Prostate gland (tissue), 2 donors: Measurements from ENCODE around the gene CGREF1. TPM values are rescaled to one million over a fixed set of nuclear protein-coding genes. Genes with fewer than 3 reads are reported as not detected.

Experiments used
- DNase-seq: peaks from one replicate; pipeline ENCODE4 v3.0.0-alpha.2; 2019; ENCODE audit warnings: low spot score
- H3K27ac ChIP-seq, 2 donors: fragments of 200-600 bp; sonication (generic); 2 replicates each; pipeline ENCODE4 v1.5.1; 2017 to 2019
- H3K27me3 ChIP-seq: fragments of 200-600 bp; sonication (generic); replicated peaks from 2 replicates; pipeline ENCODE4 v1.5.1; 2019; ENCODE audit not compliant: insufficient read depth
- H3K36me3 ChIP-seq, 2 donors: fragments of 200-600 bp; sonication (generic); 1 replicate in 1 of 2; 2 replicates in 1 of 2; pipeline versions ENCODE4 v1.5.1 to v1.8.1; 2017 to 2019
- H3K4me1 ChIP-seq: fragments of 200-600 bp; sonication (generic); replicated peaks from 2 replicates; pipeline ENCODE4 v1.5.1; 2019
- H3K4me3 ChIP-seq, 2 donors: fragments of 200-600 bp; sonication (generic); 2 replicates each; pipeline ENCODE4 v1.5.1; 2017 to 2019
- H3K9me3 ChIP-seq: fragments of 200-600 bp; sonication (generic); 2 replicates; pipeline ENCODE4 v1.5.1; 2017
- POLR2A ChIP-seq: fragments of 450-650 bp; IDR thresholded peaks from one replicate; pipeline ENCODE4 v1.6.1; 2016; ENCODE audit warnings: antibody characterized with exemption, mild to moderate bottlenecking
- POLR2AphosphoS5 ChIP-seq: sonication (generic); formaldehyde crosslinking; IDR thresholded peaks from one replicate; pipeline ENCODE4 v1.6.1; 2017; ENCODE audit warnings: antibody characterized with exemption
- WGBS: methylation state at CpG from one replicate; pipeline ENCODE4 v1.1.5; 2018; 5-methylcytosine and 5-hydroxymethylcytosine counted together
- intact Hi-C: fragments of 100-400 bp; cut with DNase I; formaldehyde crosslinking; loops from one replicate; pipeline ENCODE4 v1.14.2; 2022
- total RNA-seq, 2 donors: library from RNA; depleted of rRNA; stranded (reverse); fragments of >200 nt; gene quantifications; one replicate each; pipeline ENCODE4 v1.1.0, GENCODE V29; 2016
- TF ChIP-seq, protein P1 (sequence below), 4 experiments: fragments of 200-600 bp in 2 of 4; fragments of 450-650 bp in 2 of 4; sonication (generic) in 2 of 4; IDR thresholded peaks; 1 replicate in 3 of 4; 2 replicates in 1 of 4; pipeline ENCODE4 v1.5.1; 2016 to 2019; ENCODE audit warnings: antibody characterized with exemption in 4 of 4, mild to moderate bottlenecking in 2 of 4, moderate library complexity in 2 of 4

CGREF1 gene
- total RNA-seq, 2 donors from 2014 or later: 4.9 to 10.7 TPM

DNA sequence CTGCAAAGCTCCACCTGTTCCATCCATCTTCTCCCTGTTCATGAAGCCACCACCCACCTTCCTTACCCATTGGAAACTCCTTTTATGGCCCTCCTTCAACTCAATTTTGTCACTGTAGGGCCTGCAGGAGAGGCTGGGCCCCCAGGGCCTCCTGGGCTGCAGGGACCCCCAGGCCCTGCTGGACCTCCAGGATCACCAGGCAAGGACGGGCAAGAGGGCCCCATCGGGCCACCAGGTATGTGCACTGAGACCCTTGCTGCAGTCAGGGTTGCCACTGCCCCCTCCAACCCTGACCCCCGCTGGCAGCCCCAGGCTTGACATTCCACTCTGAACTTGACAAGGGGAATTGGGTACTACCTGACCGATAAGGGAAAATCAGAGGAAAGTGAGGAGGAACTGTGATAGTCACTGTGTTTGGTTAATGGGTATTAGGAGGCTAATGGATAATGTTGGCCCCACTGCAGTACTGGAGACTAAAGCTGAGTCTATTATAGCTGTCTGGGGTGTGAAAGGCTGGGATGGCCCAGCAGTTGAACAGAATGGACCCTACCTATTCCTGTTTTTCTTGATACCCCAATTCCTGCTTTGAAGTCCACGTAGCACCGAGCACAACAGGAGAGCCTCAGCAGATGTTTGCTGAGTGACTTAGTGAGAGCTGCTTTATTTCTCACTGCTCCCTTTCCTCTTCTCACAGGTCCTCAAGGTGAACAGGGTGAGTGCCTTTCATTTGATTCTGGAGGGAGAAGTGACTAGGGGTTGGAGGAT, 34.4 kb downstream of the CGREF1 start:
- intact Hi-C loops: loop anchor here (5.0 kb wide), 2 partner anchors 52 to 122 kb away; partner anchors contain the start of gene TMEM214
- DNase-seq: no peak

DNA sequence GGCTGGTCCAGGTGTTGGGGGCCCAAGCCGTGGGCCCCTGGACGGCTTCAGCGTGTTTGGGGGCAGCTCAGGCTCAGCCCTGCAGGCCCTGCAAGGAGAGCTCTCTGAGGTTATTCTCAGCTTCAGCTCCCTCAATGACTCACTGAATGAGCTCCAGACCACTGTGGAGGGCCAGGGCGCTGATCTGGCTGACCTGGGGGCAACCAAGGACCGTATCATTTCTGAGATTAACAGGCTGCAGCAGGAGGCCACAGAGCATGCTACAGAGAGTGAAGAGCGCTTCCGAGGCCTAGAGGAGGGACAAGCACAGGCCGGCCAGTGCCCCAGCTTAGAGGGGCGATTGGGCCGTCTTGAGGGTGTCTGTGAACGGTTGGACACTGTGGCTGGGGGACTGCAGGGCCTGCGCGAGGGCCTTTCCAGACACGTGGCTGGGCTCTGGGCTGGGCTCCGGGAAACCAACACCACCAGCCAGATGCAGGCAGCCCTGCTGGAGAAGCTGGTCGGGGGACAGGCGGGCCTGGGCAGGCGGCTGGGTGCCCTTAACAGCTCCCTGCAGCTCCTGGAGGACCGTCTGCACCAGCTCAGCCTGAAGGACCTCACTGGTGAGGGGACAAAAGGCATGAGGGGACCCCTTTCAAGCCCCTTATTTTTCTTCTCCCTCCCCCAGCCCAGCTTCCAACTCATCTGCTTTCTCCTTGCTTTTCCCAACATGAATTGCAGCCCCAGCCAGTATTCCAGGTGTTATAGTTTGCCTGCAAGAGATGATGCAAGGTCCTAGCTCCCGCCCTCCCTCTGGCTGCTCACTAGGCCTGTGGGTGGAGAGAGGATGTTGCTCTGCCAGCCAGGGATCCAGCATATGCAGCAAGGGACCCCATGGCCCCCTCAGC, 35.3 kb downstream of the CGREF1 start:
- Histone ChIP-seq H3K4me1 (peaks cover 7% of the 10 kb centered on the region), H3K36me3 (no peaks in the 10 kb centered on the region), H3K27me3 (no peaks in the 10 kb centered on the region), H3K4me3 (no peak overlapping the region), H3K9me3 (no peaks in the 10 kb centered on the region), H3K27ac (no peak overlapping the region)
- intact Hi-C loops: loop anchor here (5.0 kb wide), 1 partner anchor 51 kb away; the partner anchor contains the start of gene TMEM214
- TF ChIP-seq POLR2AphosphoS5 (no peak), POLR2A (no peak)
- TF ChIP-seq, protein P1, sequence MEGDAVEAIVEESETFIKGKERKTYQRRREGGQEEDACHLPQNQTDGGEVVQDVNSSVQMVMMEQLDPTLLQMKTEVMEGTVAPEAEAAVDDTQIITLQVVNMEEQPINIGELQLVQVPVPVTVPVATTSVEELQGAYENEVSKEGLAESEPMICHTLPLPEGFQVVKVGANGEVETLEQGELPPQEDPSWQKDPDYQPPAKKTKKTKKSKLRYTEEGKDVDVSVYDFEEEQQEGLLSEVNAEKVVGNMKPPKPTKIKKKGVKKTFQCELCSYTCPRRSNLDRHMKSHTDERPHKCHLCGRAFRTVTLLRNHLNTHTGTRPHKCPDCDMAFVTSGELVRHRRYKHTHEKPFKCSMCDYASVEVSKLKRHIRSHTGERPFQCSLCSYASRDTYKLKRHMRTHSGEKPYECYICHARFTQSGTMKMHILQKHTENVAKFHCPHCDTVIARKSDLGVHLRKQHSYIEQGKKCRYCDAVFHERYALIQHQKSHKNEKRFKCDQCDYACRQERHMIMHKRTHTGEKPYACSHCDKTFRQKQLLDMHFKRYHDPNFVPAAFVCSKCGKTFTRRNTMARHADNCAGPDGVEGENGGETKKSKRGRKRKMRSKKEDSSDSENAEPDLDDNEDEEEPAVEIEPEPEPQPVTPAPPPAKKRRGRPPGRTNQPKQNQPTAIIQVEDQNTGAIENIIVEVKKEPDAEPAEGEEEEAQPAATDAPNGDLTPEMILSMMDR (IDR thresholded peaks at IDR 0.05): no peak
- DNase-seq: no peak
- WGBS: 80% methylated on average over 20 of the region's 20 CpGs

More for the DNA sequence above, 34.4 kb downstream of the CGREF1 start:
- TF ChIP-seq POLR2AphosphoS5 (no peak), POLR2A (no peak)
- TF ChIP-seq, protein P1 (IDR thresholded peaks at IDR 0.05): no peak
- no peaks in the 10 kb centered on the region for H3K9me3 ChIP-seq
- H3K36me3 ChIP-seq: no peaks in the 10 kb centered on the region
- no peak overlapping the region for H3K4me3 ChIP-seq
- H3K27ac ChIP-seq: no peak overlapping the region
- 78% methylated on average over 6 of the region's 6 CpGs for WGBS
- H3K4me1 ChIP-seq: peaks cover 7% of the 10 kb centered on the region
- H3K27me3 ChIP-seq: no peaks in the 10 kb centered on the region

DNA sequence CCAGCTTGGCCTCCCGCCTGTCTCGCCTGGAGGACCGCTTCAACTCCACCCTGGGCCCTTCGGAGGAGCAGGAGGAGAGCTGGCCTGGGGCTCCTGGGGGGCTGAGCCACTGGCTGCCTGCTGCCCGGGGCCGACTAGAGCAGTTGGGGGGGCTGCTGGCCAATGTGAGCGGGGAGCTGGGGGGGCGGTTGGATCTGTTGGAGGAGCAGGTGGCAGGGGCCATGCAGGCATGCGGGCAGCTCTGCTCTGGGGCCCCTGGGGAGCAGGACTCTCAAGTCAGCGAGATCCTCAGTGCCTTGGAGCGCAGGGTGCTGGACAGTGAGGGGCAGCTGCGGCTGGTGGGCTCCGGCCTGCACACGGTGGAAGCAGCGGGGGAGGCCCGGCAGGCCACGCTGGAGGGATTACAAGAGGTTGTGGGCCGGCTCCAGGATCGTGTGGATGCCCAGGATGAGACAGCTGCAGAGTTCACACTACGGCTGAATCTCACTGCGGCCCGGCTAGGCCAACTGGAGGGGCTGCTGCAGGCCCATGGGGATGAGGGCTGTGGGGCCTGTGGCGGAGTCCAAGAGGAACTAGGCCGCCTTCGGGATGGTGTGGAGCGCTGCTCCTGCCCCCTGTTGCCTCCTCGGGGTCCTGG, 36.0 kb downstream of the CGREF1 start:
- Histone ChIP-seq H3K4me1 (peaks cover 7% of the 10 kb centered on the region), H3K4me3 (no peak overlapping the region), H3K27me3 (no peaks in the 10 kb centered on the region), H3K27ac (no peak overlapping the region), H3K9me3 (no peaks in the 10 kb centered on the region), H3K36me3 (no peaks in the 10 kb centered on the region)
- TF ChIP-seq, protein P1 (IDR thresholded peaks at IDR 0.05): no peak
- TF ChIP-seq POLR2AphosphoS5: no peak
- TF ChIP-seq POLR2A: no peak
- intact Hi-C loops: loop anchor here (5.0 kb wide), 1 partner anchor 51 kb away; the partner anchor contains the start of gene TMEM214
- no peak for DNase-seq
- WGBS: 82% methylated on average over 22 of the region's 27 CpGs

DNA sequence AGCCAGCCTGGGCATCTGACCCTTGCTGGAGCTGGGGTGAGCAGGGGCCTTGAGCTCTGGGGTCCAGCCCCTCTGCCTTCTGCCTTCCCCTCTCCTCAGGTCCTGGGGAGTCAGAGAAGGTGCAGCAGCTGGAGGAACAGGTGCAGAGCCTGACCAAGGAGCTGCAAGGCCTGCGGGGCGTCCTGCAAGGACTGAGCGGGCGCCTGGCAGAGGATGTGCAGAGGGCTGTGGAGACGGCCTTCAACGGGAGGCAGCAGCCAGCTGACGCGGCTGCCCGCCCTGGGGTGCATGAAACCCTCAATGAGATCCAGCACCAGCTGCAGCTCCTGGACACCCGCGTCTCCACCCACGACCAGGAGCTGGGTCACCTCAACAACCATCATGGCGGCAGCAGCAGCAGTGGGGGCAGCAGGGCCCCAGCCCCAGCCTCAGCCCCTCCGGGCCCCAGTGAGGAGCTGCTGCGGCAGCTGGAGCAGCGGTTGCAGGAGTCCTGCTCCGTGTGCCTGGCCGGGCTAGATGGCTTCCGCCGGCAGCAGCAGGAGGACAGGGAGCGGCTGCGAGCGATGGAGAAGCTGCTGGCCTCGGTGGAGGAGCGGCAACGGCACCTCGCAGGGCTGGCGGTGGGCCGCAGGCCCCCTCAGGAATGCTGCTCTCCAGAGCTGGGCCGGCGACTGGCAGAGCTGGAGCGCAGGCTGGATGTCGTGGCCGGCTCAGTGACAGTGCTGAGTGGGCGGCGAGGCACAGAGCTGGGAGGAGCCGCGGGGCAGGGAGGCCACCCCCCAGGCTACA, 36.8 kb downstream of the CGREF1 start:
- Histone ChIP-seq H3K36me3 (no peaks in the 10 kb centered on the region), H3K27me3 (no peaks in the 10 kb centered on the region), H3K9me3 (no peaks in the 10 kb centered on the region), H3K4me3 (no peak overlapping the region), H3K4me1 (peaks cover 7% of the 10 kb centered on the region), H3K27ac (peak overlapping the region in 1 of 2 donors; percentile 82)
- WGBS: 88% methylated on average over 34 of the region's 38 CpGs
- intact Hi-C loops: loop anchor here (5.0 kb wide), 1 partner anchor 50 kb away; the partner anchor contains the start of gene TMEM214
- no peak for DNase-seq
- TF ChIP-seq POLR2AphosphoS5 (no peak), POLR2A (no peak)
- TF ChIP-seq, protein P1 (IDR thresholded peaks at IDR 0.05): no peak
